ENCODE results near the gene RASGRP4. TPM values are rescaled to one million over a fixed set of nuclear protein-coding genes. Genes with fewer than 3 reads are reported as not detected.

Gene RASGRP4
- total and polyA plus RNA-seq, 8 donors = 2.0 to 23.8 (median 2.8) TPM

DNA sequence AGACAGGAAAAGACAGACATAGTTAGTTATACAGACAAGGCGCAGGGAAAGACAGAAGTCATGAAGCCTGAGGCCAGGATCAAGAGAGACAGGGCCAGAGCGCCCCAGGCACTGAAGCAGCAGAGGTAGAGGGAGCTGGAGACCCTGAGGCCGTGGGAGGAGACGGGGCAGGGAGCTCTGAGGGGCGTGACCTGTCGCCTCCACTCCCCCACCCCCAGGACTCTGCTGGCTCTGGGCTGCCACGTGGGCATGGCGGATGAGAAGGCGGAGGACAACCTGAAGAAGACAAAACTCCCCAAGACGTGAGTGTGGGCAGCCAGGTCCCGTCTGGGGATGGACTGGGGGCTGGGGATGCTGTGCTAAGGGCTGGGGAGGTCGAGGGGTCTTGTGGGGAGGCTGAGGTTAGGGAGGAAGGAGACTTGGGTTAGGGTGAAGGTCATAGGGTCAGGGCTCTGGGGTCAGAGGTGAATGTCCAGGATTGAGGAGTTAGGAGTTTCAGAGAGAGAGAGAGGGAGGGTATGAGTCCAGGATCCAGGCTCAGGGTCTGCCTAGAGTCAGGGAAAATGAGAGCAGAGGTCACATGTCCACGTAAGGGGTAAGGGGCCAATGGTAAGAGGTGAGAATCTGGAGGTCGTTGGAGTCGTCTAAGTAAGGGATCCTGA lies 38.5 kb upstream of the RASGRP4 start:
- DNase-seq = no peak
- no peaks in the 10 kb centered on the region for H3K36me3 ChIP-seq
- H3K27ac ChIP-seq = no peak overlapping the region
- TF ChIP-seq, protein P1, sequence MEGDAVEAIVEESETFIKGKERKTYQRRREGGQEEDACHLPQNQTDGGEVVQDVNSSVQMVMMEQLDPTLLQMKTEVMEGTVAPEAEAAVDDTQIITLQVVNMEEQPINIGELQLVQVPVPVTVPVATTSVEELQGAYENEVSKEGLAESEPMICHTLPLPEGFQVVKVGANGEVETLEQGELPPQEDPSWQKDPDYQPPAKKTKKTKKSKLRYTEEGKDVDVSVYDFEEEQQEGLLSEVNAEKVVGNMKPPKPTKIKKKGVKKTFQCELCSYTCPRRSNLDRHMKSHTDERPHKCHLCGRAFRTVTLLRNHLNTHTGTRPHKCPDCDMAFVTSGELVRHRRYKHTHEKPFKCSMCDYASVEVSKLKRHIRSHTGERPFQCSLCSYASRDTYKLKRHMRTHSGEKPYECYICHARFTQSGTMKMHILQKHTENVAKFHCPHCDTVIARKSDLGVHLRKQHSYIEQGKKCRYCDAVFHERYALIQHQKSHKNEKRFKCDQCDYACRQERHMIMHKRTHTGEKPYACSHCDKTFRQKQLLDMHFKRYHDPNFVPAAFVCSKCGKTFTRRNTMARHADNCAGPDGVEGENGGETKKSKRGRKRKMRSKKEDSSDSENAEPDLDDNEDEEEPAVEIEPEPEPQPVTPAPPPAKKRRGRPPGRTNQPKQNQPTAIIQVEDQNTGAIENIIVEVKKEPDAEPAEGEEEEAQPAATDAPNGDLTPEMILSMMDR (IDR thresholded peaks at IDR 0.05) = no peak
- no peaks in the 10 kb centered on the region for H3K4me1 ChIP-seq
- ATAC-seq = no peak
- no peak overlapping the region for H3K4me3 ChIP-seq
- H3K9me3 ChIP-seq = peaks cover 0 to 3% of the 10 kb centered on the region in 2 donors
- intact Hi-C loops (cut with DNase I) = no loop called here
- peaks cover 0 to 42% of the 10 kb centered on the region in 2 donors for H3K27me3 ChIP-seq

DNA sequence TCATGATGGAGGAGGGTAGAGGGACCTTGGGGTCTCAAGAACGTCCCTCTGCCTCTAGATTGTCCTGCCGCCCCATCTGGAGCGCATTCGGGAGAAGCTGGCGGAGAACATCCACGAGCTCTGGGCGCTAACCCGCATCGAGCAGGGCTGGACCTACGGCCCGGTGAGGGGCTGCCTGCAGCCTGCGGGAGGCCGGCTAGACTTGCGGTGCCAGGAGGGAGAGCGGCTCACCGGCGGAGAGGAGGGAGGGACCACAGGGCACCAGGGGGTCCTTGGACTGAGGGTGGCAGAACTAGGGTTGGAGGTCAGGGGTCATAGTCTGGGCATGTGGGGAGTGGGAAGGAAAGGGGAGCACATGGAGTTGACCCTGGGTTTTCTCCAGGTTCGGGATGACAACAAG lies 37.3 kb upstream of the RASGRP4 start:
- TF ChIP-seq, protein P1 (IDR thresholded peaks at IDR 0.05) = no peak
- H3K4me3 ChIP-seq = no peak overlapping the region
- ATAC-seq (no peak), DNase-seq (no peak)
- H3K4me1 ChIP-seq = no peaks in the 10 kb centered on the region
- H3K9me3 ChIP-seq = peaks cover 0 to 3% of the 10 kb centered on the region in 2 donors
- H3K36me3 ChIP-seq = no peaks in the 10 kb centered on the region
- intact Hi-C loops (cut with DNase I) = no loop called here
- H3K27me3 ChIP-seq = peaks cover 0 to 31% of the 10 kb centered on the region in 2 donors
- H3K27ac ChIP-seq = no peak overlapping the region

DNA sequence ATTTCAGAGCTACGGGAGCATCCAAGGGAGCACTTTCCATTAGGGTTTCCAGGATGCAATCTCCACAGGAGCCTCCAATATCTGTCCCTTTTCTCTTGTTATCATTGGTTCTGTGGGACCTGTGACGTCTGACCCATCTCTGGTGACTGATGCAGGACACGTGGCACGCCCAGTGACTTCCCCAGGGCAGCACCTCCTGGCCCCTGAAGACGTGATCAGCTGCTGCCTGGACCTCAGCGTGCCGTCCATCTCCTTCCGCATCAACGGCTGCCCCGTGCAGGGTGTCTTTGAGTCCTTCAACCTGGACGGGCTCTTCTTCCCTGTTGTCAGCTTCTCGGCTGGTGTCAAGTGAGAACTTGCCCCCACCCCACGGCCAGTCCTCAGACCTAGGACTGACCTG lies 33.0 kb upstream of the RASGRP4 start:
- H3K27ac ChIP-seq = no peak overlapping the region
- TF ChIP-seq, protein P1 (IDR thresholded peaks at IDR 0.05) = no peak
- H3K9me3 ChIP-seq = no peaks in the 10 kb centered on the region
- H3K4me1 ChIP-seq = no peaks in the 10 kb centered on the region
- intact Hi-C loops (cut with DNase I) = no loop called here
- H3K27me3 ChIP-seq = peaks cover 0 to 21% of the 10 kb centered on the region in 2 donors
- no peak overlapping the region for H3K4me3 ChIP-seq
- ATAC-seq (no peak), DNase-seq (no peak)
- H3K36me3 ChIP-seq = no peaks in the 10 kb centered on the region

DNA sequence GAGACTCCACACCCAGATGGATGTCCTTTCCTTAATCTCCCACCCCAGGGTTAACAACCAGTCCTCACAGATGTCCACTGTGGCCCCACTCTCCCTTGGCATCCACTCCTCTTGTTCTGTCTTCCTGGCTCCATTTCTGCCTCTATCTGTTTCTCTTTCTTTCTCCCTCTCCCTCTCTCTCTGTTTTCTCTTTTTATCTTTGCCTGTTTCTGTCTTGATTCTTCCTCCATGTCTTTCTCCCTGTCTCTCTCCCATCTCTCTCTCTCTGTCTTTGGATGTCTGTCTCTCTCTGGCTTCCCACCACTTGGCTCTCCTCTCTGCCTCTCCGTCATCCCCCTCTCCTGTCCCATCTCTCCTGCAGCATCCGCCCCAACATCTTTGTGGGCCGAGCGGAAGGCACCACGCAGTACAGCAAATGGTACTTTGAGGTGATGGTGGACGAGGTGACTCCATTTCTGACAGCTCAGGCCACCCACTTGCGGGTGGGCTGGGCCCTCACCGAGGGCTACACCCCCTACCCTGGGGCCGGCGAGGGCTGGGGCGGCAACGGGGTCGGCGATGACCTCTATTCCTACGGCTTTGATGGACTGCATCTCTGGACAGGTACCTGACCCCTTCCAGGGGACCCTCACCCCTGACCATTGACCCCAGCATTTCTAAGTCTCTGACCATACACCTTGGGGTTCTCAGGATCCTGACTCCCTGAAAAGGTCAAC lies 31.8 kb upstream of the RASGRP4 start:
- no peak overlapping the region for H3K4me3 ChIP-seq
- TF ChIP-seq, protein P1 (IDR thresholded peaks at IDR 0.05) = no peak
- H3K4me1 ChIP-seq = no peaks in the 10 kb centered on the region
- DNase-seq = no peak
- H3K27me3 ChIP-seq = peaks cover 0 to 11% of the 10 kb centered on the region in 2 donors
- intact Hi-C loops (cut with DNase I) = no loop called here
- no peaks in the 10 kb centered on the region for H3K9me3 ChIP-seq
- no peaks in the 10 kb centered on the region for H3K36me3 ChIP-seq
- ATAC-seq = no peak
- no peak overlapping the region for H3K27ac ChIP-seq

DNA sequence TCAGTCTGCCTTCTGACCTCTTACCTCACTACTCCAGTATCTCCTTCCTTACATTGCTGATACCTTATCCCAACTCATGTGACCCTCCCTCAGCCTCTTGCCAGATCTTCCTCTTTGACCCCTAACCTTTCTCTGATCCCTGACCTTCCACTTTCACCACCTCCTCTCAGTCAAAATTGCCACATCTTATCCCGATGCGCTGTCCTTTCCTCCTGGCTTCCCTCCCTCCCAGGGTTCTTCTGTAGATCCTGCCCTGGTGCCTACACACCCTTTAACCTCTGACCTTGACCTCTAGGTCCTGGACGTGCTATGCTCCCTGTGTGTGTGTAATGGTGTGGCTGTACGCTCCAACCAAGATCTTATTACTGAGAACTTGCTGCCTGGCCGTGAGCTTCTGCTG lies 31.2 kb upstream of the RASGRP4 start:
- Histone ChIP-seq H3K4me1 (no peaks in the 10 kb centered on the region), H3K27me3 (peaks cover 0 to 11% of the 10 kb centered on the region in 2 donors), H3K4me3 (no peak overlapping the region), H3K27ac (no peak overlapping the region), H3K36me3 (no peaks in the 10 kb centered on the region), H3K9me3 (no peaks in the 10 kb centered on the region)
- intact Hi-C loops (cut with DNase I) = no loop called here
- ATAC-seq = no peak
- TF ChIP-seq, protein P1 (IDR thresholded peaks at IDR 0.05) = no peak
- DNase-seq = no peak

Data from left lung (tissue), 10 donors.